ENCODE results near the gene ATP6V0C.
"Not testable (repeated sequence)": the region's sequence is repeated elsewhere in the genome, so short reads cannot be mapped to it uniquely, and the experiment has no call there.

DNA sequence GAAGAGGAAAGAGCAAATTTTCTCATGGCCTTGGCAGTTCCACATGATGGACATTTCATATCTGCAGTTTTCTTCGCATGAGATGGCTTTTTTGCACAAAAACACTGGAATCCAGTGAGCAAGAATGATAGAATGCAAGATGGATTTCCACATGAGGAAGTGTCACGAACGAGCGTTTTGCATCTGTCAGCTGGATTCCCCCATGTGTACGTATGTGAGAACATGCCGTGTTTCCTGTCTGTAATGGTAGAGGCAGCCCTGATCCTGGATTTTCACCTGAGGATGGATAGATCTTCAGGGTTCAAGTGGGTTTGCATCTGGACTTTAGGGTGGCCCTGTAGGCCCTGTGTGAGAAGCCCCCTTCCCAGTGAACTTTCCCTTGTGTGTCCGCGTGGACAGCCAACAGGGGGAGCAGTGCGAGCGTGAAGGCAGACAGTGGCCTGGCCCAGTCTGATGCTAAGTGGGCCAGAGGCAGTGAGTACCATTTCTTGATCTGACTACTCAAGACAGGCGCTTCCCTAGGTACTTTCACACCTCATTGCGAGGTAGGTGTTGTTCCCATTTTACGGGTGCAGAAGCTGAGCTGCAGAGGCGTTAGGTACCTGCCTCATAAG, 26.2 kb downstream of the ATP6V0C start:
- TF ChIP-seq, protein P1, sequence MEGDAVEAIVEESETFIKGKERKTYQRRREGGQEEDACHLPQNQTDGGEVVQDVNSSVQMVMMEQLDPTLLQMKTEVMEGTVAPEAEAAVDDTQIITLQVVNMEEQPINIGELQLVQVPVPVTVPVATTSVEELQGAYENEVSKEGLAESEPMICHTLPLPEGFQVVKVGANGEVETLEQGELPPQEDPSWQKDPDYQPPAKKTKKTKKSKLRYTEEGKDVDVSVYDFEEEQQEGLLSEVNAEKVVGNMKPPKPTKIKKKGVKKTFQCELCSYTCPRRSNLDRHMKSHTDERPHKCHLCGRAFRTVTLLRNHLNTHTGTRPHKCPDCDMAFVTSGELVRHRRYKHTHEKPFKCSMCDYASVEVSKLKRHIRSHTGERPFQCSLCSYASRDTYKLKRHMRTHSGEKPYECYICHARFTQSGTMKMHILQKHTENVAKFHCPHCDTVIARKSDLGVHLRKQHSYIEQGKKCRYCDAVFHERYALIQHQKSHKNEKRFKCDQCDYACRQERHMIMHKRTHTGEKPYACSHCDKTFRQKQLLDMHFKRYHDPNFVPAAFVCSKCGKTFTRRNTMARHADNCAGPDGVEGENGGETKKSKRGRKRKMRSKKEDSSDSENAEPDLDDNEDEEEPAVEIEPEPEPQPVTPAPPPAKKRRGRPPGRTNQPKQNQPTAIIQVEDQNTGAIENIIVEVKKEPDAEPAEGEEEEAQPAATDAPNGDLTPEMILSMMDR (IDR thresholded peaks at IDR 0.05; ENCODE audit: low read length): peak; percentile 6; the same call in 1 of the 2 replicates
- not testable (repeated sequence) for TF ChIP-seq EZH2 (optimal IDR thresholded peaks at IDR 0.05; ENCODE audit: low read depth, low read length)

Measured in MM.1S (cell line).